ENCODE data around the gene LKAAEAR1.
"Not testable (repeated sequence)": the region's sequence is repeated elsewhere in the genome, so short reads cannot be mapped to it uniquely, and the experiment has no call there.

Gene LKAAEAR1

DNA sequence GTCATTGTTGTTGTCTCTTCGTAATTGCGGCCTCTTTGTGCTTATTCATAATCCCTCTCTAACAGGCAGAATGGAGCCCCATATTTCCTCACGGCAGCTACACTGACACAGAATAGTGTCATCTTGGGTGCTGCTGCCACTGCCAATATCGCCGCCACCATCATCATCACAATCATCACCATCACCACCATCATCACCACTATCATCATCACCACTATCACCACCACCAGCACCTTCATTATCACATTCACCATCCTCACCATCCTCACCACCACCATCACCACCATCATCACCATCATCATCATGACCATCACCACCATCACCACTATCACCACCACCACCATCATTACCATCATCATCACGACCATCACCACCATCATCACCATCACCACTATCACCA lies 12.3 kb upstream of the LKAAEAR1 start:
- no peak for DNase-seq

DNA sequence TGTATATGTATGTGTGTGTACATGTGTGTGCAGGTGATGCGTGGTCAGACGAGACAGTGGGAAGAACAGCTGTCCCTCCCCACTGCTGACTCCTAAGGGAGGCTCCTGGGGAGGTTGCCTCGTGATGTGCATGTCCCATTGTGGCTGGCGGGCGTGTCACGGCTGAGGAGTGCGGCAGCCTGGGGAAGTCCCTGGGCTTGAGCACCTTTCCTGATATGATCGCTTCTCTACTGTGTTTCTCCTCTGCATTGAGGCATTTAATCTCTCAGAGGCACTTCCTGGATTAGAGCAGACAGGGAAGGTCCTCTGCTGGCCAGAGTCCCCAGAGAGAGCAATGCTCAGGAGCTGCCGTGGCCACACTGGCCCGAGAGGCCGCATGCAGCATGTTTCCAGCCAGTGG lies 11.7 kb upstream of the LKAAEAR1 start:
- no peak for DNase-seq

DNA sequence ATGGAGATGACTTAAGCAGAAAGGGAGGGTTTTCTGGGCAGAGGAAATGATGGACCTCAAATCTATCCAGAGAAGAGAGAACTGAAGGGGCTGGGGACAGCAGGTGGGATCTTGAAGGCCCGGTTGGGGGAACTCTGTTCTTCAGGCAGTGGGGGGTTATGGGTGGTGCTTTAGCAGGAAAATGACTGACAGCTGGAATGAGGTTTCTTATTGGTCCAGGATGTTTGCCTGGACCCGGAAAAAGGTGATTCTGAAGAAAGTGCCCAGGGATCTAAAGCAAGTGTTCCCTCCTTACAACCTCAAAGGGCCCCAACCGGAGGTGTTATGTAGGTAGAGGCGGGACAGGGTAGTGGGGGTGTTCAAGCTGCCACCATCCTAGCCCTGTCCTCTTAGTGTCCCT lies 11.3 kb upstream of the LKAAEAR1 start:
- DNase-seq, result no peak

DNA sequence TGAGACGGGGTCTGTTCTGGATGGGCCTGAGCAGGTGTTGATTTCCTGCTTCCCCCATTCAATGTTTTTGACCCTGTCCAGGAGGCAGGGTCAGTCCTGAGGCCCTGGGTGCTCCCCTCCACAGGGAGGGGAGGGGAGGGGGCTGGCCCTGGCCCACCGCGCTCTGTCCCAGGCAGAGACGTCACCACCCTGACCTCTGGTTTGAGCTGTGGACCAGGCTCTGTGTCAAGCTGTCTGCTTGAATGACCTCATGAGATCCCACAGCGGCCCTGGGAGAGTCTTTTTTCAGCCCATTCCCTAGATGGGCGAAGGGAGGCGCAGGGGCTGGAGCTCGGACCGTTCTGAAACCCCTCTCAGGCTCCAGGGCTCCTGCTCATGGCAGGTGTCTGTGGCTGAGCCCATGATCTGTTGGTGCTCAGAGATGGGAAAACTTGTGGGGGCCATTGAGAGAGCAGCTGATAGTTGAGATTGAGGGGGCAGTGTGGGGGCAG lies 8.9 kb upstream of the LKAAEAR1 start:
- DNase-seq, result no peak

DNA sequence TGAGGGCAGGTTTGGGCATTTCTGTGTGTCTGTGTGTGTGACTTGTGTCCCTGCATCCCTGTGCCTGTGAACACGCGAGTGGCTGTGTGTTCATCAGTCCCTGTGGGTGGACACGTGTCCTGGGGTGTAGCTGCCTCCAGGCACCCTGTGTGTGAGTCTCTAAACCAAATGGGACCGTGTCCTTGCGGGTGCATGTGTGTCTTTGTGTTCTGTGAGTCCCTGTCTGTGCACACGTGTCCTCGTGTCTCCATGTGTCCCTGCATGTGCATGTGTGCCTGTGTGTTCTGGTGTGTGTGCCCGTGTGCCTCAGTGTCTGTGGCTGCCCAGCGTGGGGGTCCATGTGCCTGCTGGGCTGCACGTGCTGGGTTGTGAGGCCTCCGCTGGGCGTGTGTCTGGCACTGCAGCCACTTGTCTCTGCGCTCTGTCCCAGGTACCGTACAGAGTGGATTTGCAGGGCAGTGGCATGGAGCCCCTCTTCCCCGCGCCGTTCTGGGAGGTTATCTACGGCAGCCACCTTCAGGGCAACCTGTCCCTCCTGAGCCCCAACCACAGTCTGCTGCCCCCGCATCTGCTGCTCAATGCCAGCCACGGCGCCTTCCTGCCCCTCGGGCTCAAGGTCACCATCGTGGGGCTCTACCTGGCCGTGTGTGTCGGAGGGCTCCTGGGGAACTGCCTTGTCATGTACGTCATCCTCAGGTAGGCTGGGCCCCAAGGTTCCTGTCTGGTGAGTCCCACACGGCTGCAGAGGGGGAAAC lies 8.2 kb upstream of the LKAAEAR1 start:
- DNase-seq, result no peak

DNA sequence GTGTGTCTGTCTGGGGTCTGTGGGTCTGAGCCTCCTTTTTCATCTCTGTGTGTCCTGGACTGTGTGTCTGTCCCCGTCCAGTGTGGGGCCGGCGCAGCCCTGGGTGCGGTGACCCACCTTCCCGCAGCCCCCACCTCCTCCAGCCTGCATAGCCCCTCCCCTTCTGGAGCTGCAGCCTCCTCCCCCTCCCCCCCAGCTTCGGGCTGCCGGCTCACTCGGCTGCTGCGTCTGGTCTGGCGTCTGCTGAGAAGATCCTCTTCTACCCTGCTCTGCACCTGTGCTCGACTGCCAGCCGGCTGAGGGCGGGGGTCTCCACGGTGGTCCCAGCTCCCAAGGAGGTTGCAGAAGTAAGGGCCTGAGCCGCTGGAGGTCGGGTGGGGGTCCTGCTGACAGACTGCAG lies 7.6 kb upstream of the LKAAEAR1 start:
- no peak for DNase-seq

DNA sequence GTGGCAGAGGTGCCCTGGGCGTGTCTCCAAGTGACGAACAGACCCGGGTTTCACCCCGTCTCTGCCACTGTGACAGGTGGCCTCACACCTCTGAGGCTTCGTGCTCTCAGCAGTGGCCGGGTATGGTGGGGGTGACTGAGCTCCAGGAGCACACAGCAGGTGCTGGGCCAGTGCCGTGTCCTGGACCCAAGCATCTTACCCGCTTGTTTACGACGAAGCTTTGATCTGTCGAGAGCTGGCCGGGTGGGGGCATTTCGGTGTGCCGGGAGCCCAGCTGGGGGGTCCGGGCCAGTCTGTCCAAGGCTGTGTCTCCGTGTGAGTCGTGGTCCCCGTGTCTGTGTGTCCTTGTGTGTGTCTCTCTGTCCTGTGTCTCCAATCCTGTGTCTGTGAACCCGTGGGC lies 7.1 kb upstream of the LKAAEAR1 start:
- DNase-seq, result no peak

DNA sequence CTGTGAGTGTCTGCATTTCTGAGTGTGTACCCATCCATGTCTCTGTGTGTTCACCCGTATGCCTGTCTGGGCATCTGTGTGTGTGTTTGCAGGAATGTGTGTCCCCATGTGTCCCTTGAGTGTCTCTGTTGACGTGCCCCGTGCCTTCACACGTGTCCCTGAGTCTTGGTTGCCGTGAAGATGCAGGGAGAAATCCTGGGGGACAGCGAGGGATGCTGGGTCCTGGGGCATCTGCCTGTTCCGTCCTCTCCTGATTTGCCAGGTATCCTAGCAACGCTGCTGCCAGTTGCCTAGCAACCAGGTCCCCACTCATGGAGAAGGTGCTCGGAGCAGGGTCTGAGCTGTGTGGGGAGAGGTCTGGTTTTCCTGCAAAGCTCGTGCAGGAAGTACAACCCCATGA lies 6.0 kb upstream of the LKAAEAR1 start:
- peak; percentile 65 to 87 for DNase-seq

DNA sequence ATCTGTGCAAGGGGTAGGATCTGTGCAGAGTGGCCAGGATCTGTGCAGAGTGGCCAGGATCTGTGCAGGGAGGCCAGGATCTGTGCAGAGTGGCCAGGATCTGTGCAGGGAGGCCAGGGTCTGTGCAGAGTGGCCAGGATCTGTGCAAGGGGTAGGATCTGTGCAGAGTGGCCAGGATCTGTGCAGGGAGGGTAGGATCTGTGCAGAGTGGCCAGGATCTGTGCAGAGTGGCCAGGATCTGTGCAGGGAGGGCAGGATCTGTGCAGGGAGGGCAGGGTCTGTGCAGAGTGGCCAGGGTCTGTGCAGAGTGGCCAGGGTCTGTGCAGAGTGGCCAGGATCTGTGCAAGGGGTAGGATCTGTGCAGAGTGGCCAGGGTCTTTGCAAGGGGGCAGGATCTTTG lies 4.4 kb upstream of the LKAAEAR1 start:
- not testable (repeated sequence) for DNase-seq

DNA sequence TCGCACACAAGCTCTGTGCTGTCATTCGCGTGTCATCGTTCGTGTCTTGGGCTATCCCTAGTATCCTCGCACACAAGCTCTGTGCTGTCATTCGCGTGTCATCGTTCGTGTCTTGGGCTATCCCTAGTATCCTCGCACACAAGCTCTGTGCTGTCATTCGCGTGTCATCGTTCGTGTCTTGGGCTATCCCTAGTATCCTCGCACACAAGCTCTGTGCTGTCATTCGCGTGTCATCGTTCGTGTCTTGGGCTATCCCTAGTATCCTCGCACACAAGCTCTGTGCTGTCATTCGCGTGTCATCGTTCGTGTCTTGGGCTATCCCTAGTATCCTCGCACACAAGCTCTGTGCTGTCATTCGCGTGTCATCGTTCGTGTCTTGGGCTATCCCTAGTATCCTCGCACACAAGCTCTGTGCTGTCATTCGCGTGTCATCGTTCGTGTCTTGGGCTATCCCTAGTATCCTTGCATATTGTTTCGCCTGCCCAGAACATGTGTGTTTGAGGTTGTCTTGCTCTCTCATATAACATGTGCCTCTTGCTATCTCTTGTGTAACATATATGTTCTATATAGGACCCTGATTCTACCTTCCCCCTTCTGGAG lies 3.1 kb upstream of the LKAAEAR1 start:
- DNase-seq, result not testable (repeated sequence)

DNA sequence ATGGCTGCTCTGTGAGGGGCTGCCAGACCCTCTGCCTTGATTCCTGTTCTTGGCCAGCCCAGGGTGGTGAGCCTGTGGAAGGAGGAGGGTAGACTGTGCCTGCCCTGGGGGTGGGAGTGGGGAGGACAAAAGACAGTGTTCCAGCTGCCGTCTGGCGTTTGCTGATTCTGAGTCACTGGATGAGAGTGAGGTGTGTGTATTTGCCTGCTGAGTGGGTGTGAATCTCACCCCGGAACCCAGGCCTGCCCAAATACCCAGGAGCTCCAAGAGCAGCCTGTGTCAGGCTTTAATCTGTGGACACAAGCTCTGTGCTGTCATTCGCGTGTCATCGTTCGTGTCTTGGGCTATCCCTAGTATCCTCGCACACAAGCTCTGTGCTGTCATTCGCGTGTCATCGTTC lies 2.6 kb upstream of the LKAAEAR1 start:
- DNase-seq, result no peak

DNA sequence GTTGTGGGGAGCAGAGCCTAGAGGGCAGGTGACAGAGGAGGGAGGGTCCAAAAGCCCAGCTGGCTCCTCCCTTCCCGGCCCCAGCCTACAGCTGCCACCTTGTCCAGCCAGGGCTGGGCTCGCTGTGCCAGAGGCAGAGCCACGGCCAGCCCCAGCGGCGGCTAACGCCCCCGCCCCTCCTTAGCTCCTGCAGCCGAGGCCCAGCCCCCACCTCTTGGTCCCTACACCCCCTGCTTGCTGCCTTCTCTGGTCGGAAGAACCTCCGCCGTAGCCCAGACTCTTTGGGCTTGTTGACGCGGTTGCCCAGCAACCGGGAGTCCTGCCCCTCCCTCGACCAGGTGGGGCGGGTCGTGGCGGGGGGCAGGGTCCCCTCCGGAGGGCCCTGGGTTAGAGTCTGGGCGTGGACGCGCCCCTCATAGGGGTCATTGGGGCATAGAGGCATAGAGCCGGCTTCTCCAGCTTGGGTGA lies 521 bp upstream of the LKAAEAR1 start:
- no peak for DNase-seq

DNA sequence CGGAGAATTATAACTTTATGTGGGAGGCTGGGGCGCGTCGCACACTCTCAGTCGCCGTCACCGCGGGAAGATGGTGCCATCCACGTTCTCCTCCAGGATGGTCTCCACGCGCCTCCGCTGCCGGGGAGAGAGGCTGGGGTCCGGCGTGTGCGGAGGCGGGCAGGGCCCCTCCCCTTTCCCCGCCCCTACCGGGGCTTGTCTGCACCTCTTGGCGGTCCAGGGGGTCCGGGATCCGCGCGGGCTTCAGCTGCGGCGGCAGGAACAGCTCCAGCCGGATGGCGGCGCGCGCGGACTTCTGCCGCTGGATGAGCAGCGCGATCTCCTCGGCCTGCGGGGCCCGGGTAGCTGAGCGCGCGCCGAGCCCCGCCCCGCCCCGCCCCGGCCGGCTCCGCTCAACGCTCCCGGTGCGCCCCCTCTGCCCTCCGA lies 807 bp downstream of the LKAAEAR1 start:
- DNase-seq, result peak in 1 of 2 experiments; percentile 29

DNA sequence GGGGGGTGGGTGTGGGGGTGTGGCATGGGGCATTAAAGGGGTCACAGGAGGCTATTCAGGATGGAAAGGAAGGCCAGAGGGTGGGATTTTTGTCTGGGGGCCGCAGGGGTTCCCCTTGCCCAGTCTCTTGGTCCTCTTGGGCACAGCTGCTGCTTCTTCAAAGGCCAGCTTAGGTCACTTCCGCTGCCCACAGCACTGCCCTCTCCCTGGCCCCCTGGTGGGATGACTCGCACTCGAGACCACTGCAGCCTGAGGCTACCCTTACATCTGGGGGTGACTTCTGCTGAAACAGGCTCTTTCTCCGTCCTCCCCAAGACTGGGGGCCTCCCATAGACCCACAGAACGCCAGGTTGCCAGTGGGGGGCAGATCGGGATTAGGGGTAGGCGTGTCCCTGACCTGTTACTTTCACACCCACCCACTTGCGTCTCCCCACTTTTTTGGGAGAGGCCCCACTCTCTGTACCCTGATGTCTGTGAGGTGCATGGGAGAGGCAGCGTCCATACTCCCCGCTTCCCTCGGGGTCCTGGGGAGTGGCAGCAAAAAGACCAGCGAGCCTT lies 1.3 kb downstream of the LKAAEAR1 start:
- no peak for DNase-seq

DNA sequence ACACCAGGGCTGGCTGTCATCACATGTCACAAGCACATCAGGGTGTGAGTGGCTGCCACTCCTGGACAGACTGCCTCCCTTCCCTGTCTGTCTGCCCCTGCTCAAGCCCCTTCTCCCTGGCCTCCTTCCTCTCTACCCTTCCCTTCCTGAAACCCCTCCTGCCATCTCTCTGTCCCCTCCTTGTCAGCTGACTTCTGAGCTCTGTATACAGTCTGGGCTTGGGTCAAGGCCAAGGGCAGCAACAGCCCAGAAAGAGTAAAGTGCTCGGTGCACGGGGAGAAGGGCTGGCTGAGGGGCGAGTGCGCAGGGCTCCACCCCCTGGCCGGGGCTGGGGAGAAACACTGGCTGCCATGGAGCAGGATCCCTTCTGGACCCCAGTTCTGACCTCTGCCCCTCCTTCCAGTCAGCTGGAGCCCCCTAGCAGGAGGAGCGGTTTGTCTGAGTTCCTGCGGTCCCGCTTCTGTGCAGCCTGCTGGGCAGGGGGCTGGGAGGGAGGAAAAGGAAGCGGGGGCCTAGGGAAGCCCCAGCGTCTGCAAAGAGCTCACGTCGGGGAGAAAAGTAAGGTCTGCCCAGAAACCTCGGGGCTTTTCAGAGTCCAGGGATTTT lies 2.0 kb downstream of the LKAAEAR1 start:
- no peak for DNase-seq

DNA sequence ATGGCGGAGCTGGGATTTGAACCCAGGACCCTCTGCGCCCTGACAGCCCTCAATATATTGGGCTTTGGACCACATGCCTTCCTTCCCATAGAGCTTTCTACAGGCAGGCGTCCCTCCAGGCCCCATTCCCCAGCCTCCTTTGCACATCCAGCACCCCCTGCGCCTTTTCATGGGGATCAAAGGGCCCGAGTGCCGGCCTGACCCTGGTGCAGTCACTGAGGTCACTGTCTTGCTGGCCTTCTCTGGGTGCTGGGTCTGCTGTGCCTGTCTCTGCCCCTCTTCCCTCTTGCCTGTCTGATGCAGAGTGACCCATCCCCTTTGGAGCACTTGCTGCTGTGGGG lies 2.6 kb downstream of the LKAAEAR1 start:
- DNase-seq, result no peak

DNA sequence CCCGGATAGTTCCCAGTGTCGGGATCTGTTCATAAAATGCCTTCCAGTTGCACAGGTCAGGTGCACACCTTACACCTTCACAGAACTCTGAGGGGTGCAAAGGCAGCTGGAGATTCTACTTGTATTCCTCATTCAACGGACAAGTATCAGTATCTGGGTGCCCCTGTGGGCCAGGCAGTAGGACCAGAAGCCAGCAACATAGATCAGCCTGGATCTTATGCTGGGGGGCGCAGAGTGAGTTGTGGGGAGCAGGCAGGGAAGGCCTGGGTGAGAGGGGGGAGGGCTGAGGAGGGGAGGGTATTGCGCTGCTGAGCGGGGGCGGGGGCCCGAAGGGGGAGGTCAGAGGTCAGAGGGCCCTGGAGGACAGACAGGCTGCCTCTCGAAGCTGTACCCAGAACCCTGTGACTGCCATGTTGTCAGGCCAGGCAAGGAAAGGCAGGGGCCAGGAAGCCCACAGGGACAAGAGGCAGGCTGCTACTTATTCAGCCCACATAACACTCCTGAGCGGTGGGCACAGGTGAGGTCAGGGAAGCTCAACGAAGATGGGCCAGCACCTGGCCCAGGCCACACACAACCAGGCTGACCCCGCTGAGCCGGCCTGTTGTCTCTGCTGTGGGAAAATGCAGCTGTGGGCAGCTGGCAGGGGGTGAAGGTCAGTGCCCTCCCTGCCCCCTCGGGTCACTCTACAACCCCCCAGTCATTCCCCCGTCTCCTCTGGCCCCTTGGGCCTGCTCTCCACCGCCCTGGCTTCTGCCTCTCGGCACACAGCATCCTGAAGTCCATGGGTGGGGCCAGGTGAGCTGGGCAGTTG lies 3.2 kb downstream of the LKAAEAR1 start:
- DNase-seq, result no peak

DNA sequence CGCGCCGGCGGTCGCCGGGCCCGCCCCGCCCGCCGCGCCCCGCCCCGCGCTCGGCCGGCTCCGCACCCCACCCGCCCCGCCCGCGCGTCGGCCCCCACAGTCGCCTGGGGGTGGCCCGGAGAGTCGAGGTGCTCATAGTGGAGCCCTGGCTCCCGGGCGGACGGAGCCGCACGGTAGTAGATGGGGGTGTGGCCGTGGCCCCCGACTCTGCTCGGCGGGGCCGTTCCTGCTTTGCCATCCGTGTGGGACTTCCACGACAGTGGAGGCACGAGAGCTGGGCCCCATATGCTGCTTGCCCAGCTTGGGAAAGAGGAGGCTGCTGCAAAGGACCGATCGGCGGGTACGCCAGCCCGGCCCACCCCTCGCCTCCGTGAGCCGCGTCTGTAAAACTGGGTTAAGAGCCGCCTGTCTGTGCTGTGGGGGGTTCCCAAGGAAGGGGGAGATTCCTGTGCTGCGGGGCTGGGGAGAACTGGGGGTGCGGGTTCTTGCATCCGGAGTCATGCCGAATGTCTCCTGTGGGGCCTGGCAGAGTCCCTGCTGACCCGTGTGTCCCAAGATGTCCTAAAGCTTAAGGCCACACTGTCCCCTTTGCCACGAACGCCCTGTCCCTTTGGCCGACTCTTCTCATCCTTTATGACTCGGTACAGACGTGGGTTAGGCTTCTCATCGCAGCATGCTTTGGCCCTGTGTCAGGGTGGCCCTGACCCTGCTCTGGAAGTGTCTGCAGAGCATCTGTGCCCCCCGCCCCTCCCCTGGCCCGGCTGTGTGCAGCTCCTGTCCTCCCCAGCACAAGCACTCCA lies 4.0 kb downstream of the LKAAEAR1 start, which contains the start of gene OPRL1:
OPRL1 (plus strand) TSS at position 70 of the 800 bp plus-strand sequence. CDS start 12,639 bp downstream, outside the sequence.
- DNase-seq, result no peak

DNA sequence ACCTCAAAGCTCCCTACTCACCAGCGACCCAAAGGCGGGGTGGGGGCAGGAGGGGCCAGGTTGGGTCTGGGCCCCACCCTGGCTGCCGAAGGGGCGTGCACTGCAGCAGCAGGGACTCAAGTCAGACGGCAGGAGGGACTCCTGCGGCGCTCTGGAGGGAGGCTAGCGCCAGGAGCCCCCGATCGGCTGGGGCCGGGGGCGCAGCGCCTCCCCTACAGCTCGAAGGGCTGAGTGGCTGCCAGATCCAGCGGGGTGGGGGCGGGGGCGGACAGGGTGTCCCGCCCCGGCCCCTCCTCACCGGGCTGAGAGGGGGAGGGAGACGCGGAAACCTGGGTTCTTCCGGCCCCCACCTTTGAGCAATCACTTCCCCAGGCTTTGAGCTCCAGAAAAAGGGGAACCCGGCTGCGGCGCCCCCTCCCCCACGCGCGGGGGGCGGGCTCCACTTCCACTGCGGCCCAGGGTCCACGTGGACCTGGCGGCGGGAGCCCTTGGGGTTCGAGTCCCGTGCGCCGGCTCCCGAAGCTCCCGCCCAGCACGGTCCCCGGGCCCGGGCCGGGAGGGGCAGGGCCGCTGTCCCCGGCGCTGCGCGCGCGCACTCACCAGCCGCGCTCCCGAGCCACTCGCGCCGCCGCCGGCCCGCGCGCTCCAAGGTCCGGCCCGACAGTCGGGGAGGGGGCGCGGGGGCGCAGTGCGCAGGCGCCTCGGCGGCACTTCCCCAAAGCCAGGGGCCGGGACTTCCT lies 4.8 kb downstream of the LKAAEAR1 start, which contains the start of gene RGS19:
RGS19 (minus strand) TSS at position 246 of the 740 bp plus-strand sequence. CDS start 2,632 bp downstream, outside the sequence.
- no peak for DNase-seq

DNA sequence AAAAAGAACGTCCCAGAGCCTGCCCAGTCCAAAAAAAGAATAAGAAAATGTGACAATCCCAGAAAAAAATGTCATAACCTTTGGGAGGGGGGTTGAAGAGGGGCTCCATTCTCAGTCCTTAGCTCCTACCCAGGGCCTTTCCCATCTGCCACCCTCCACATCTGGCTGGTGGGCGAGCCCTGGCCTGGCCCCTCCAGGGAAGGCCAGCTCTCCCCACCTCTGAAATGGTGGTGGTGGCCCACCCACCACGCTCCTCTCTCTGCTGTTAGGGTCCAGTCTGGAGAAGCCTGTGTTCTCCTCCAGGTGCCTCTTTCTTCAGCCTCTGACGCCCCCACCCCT lies 5.3 kb downstream of the LKAAEAR1 start:
- DNase-seq, result no peak
